ENCODE measurements around the gene ATG2B. TPM values are rescaled to one million over a fixed set of nuclear protein-coding genes. Genes with fewer than 3 reads are reported as not detected.

Gene ATG2B
- total and polyA plus RNA-seq, 9 of the 15 experiments (the other 6 are each of a cell fraction or from before 2014, with no cell fraction given), result 0.83 to 12.9 (median 8.7) TPM

DNA sequence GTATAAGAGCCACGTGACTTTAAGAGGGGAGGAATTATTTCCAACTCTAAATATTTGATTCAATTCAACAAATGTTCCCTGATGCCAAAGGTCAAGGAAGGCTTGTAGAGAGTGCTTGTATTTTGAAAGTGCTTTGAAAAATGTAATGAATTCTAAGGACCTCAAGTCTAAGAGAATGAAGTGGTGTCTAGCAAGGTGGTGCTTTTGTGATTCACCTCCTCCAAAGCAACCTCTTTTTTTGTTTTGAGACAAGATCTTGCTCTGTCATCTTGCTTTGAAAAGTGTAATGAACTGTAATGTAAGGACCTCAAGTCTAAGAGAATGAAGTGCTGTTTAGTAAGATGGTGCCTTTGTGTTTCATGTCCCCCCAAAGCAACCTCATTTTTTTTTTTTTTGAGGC lies 42.5 kb upstream of the ATG2B start (continued):
- TF ChIP-seq, protein P1, sequence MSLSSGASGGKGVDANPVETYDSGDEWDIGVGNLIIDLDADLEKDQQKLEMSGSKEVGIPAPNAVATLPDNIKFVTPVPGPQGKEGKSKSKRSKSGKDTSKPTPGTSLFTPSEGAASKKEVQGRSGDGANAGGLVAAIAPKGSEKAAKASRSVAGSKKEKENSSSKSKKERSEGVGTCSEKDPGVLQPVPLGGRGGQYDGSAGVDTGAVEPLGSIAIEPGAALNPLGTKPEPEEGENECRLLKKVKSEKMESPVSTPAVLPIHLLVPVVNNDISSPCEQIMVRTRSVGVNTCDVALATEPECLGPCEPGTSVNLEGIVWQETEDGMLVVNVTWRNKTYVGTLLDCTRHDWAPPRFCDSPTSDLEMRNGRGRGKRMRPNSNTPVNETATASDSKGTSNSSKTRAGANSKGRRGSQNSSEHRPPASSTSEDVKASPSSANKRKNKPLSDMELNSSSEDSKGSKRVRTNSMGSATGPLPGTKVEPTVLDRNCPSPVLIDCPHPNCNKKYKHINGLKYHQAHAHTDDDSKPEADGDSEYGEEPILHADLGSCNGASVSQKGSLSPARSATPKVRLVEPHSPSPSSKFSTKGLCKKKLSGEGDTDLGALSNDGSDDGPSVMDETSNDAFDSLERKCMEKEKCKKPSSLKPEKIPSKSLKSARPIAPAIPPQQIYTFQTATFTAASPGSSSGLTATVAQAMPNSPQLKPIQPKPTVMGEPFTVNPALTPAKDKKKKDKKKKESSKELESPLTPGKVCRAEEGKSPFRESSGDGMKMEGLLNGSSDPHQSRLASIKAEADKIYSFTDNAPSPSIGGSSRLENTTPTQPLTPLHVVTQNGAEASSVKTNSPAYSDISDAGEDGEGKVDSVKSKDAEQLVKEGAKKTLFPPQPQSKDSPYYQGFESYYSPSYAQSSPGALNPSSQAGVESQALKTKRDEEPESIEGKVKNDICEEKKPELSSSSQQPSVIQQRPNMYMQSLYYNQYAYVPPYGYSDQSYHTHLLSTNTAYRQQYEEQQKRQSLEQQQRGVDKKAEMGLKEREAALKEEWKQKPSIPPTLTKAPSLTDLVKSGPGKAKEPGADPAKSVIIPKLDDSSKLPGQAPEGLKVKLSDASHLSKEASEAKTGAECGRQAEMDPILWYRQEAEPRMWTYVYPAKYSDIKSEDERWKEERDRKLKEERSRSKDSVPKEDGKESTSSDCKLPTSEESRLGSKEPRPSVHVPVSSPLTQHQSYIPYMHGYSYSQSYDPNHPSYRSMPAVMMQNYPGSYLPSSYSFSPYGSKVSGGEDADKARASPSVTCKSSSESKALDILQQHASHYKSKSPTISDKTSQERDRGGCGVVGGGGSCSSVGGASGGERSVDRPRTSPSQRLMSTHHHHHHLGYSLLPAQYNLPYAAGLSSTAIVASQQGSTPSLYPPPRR (CRISPR knock-in tag; IDR thresholded peaks at IDR 0.05; ENCODE audit: borderline replicate concordance), result no peak
- TF ChIP-seq, protein P2, sequence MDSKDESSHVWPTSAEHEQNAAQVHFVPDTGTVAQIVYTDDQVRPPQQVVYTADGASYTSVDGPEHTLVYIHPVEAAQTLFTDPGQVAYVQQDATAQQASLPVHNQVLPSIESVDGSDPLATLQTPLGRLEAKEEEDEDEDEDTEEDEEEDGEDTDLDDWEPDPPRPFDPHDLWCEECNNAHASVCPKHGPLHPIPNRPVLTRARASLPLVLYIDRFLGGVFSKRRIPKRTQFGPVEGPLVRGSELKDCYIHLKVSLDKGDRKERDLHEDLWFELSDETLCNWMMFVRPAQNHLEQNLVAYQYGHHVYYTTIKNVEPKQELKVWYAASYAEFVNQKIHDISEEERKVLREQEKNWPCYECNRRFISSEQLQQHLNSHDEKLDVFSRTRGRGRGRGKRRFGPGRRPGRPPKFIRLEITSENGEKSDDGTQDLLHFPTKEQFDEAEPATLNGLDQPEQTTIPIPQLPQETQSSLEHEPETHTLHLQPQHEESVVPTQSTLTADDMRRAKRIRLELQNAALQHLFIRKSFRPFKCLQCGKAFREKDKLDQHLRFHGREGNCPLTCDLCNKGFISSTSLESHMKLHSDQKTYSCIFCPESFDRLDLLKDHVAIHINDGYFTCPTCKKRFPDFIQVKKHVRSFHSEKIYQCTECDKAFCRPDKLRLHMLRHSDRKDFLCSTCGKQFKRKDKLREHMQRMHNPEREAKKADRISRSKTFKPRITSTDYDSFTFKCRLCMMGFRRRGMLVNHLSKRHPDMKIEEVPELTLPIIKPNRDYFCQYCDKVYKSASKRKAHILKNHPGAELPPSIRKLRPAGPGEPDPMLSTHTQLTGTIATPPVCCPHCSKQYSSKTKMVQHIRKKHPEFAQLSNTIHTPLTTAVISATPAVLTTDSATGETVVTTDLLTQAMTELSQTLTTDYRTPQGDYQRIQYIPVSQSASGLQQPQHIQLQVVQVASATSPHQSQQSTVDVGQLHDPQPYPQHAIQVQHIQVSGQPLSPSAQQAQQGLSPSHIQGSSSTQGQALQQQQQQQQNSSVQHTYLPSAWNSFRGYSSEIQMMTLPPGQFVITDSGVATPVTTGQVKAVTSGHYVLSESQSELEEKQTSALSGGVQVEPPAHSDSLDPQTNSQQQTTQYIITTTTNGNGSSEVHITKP (IDR thresholded peaks at IDR 0.05; ENCODE audit: partially characterized antibody), result peak; percentile 27
- TF ChIP-seq ZNF146 (CRISPR knock-in tag; IDR thresholded peaks at IDR 0.05; ENCODE audit: unreplicated experiment) (no peak), ZNF316 (IDR thresholded peaks at IDR 0.05) (peak; percentile 57; the same call in 1 of the 2 replicates), MTA2 (IDR thresholded peaks at IDR 0.05; ENCODE audit: low read depth) (no peak), HNRNPK (IDR thresholded peaks at IDR 0.05; ENCODE audit: low read depth, low read length, poor library complexity, severe bottlenecking) (no peak), DPF2 (IDR thresholded peaks at IDR 0.05) (peak; percentile 60; the same call in 1 of the 2 replicates), ZNF766 (CRISPR knock-in tag; conservative IDR thresholded peaks at IDR 0.05) (peak; percentile 86), CEBPB (tag; IDR thresholded peaks at IDR 0.05) (no peak), NUFIP1 (IDR thresholded peaks at IDR 0.05; ENCODE audit: partially characterized antibody) (no peak), GATA2 (CRISPR knock-in tag; IDR thresholded peaks at IDR 0.05) (peak; percentile 30; the same call in 1 of the 2 replicates), SNRNP70 (optimal IDR thresholded peaks at IDR 0.05; ENCODE audit: low read depth, low read length) (no peak), ZNF121 (CRISPR knock-in tag; conservative IDR thresholded peaks at IDR 0.05) (no peak), ZFP30 (CRISPR knock-in tag; IDR thresholded peaks at IDR 0.05; ENCODE audit: borderline replicate concordance) (no peak)
- TF ChIP-seq, protein P3, sequence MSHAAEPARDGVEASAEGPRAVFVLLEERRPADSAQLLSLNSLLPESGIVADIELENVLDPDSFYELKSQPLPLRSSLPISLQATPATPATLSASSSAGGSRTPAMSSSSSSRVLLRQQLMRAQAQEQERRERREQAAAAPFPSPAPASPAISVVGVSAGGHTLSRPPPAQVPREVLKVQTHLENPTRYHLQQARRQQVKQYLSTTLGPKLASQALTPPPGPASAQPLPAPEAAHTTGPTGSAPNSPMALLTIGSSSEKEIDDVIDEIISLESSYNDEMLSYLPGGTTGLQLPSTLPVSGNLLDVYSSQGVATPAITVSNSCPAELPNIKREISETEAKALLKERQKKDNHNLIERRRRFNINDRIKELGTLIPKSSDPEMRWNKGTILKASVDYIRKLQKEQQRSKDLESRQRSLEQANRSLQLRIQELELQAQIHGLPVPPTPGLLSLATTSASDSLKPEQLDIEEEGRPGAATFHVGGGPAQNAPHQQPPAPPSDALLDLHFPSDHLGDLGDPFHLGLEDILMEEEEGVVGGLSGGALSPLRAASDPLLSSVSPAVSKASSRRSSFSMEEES (CRISPR knock-in tag; IDR thresholded peaks at IDR 0.05), result 0 out of 2 replicates have a peak, but pooled peaks have one; percentile 16
- TF ChIP-seq, protein P4, sequence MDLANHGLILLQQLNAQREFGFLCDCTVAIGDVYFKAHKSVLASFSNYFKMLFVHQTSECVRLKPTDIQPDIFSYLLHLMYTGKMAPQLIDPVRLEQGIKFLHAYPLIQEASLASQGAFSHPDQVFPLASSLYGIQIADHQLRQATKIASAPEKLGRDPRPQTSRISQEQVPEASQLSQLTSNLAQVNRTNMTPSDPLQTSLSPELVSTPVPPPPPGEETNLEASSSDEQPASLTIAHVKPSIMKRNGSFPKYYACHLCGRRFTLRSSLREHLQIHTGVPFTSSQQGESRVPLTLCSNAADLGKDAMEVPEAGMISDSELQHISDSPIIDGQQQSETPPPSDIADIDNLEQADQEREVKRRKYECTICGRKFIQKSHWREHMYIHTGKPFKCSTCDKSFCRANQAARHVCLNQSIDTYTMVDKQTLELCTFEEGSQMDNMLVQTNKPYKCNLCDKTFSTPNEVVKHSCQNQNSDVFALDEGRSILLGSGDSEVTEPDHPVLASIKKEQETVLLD (IDR thresholded peaks at IDR 0.05), result no peak
- TF ChIP-seq, protein P5, sequence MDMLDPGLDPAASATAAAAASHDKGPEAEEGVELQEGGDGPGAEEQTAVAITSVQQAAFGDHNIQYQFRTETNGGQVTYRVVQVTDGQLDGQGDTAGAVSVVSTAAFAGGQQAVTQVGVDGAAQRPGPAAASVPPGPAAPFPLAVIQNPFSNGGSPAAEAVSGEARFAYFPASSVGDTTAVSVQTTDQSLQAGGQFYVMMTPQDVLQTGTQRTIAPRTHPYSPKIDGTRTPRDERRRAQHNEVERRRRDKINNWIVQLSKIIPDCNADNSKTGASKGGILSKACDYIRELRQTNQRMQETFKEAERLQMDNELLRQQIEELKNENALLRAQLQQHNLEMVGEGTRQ (CRISPR knock-in tag; IDR thresholded peaks at IDR 0.05), result 0 out of 2 replicates have a peak, but pooled peaks have one; percentile 23
